GM23338 (cell line): ENCODE results near the gene CNTNAP2. TPM values are rescaled to one million over a fixed set of nuclear protein-coding genes. Genes with fewer than 3 reads are reported as not detected.

Experiments
- ATAC-seq: fragments of 200-7000 bp; cut with Tn5 transposase; 3 replicates; pipeline ENCODE4 v1.9.1; 2020
- DNase-seq: peaks from one replicate; pipeline ENCODE4 v3.0.0-alpha.2; 2015; ENCODE audit warnings: low spot score
- H2AFZ ChIP-seq: fragments of 200-600 bp; sonication (generic); 2 replicates; pipeline ENCODE4 v1.8.0; 2016; ENCODE audit warnings: antibody characterized with exemption, mild to moderate bottlenecking, moderate library complexity
- H3F3A ChIP-seq: fragments of 200-600 bp; sonication (generic); replicated peaks from 2 replicates; pipeline ENCODE4 v1.8.0; 2017; ENCODE audit warnings: antibody characterized with exemption, mixed run types, low read depth
- H3K27ac ChIP-seq: fragments of 200-600 bp; sonication (generic); 2 replicates; pipeline ENCODE4 v1.6.1; 2016; ENCODE audit warnings: low read depth
- H3K27me3 ChIP-seq: fragments of 200-600 bp; sonication (generic); 2 replicates; pipeline ENCODE4 v1.8.0; 2016; ENCODE audit warnings: mild to moderate bottlenecking, mixed run types, moderate library complexity; ENCODE audit not compliant: insufficient read depth
- H3K36me3 ChIP-seq: fragments of 200-600 bp; sonication (generic); 2 replicates; pipeline ENCODE4 v1.8.0; 2016; ENCODE audit warnings: mild to moderate bottlenecking; ENCODE audit not compliant: insufficient read depth
- H3K4me1 ChIP-seq: fragments of 200-600 bp; sonication (generic); 2 replicates; pipeline ENCODE4 v1.8.0; 2016; ENCODE audit warnings: mild to moderate bottlenecking, moderate library complexity; ENCODE audit not compliant: insufficient read depth
- H3K4me2 ChIP-seq: fragments of 200-600 bp; sonication (generic); 2 replicates; pipeline ENCODE4 v1.7.1; 2017; ENCODE audit warnings: mixed run types
- H3K4me3 ChIP-seq: fragments of 200-600 bp; sonication (generic); 2 replicates; pipeline ENCODE4 v1.6.1; 2016; ENCODE audit warnings: mixed run types
- H3K79me2 ChIP-seq: fragments of 200-600 bp; sonication (generic); replicated peaks from 2 replicates; pipeline ENCODE4 v1.8.0; 2017; ENCODE audit warnings: mild to moderate bottlenecking; ENCODE audit not compliant: insufficient read depth
- H3K9me2 ChIP-seq: fragments of 200-600 bp; sonication (generic); 2 replicates; pipeline ENCODE4 v1.8.0; 2017; ENCODE audit not compliant: insufficient read depth
- H4K20me1 ChIP-seq: fragments of 200-600 bp; sonication (generic); replicated peaks from 2 replicates; pipeline ENCODE4 v1.8.0; 2017; ENCODE audit warnings: mild to moderate bottlenecking; ENCODE audit not compliant: insufficient read depth
- H3K27ac Mint-ChIP-seq: 2 replicates; pipeline ENCODE4 v1.8.0; 2020; ENCODE audit warnings: inconsistent platforms, mild to moderate bottlenecking, moderate library complexity, mixed read lengths
- H3K27me3 Mint-ChIP-seq: 3 replicates; pipeline ENCODE4 v1.8.0; 2022; ENCODE audit warnings: low read depth, mild to moderate bottlenecking, moderate library complexity, mixed read lengths, inconsistent platforms; ENCODE audit not compliant: insufficient read depth, poor library complexity
- H3K36me3 Mint-ChIP-seq: 3 replicates; pipeline ENCODE4 v1.8.0; 2021; ENCODE audit warnings: low read depth, mild to moderate bottlenecking, inconsistent platforms, moderate library complexity, mixed read lengths
- H3K4me1 Mint-ChIP-seq: 3 replicates; pipeline ENCODE4 v1.8.0; 2020; ENCODE audit warnings: mild to moderate bottlenecking, inconsistent platforms, mixed read lengths
- H3K4me3 Mint-ChIP-seq: 3 replicates; pipeline ENCODE4 v1.8.0; 2021; ENCODE audit warnings: moderate library complexity, mild to moderate bottlenecking, inconsistent platforms, mixed read lengths
- H3K9me3 Mint-ChIP-seq: 3 replicates; pipeline ENCODE4 v1.8.0; 2020; ENCODE audit warnings: moderate library complexity, mild to moderate bottlenecking, inconsistent platforms, mixed read lengths
- CREB1 ChIP-seq: fragments of 250-450 bp; sonication (Bioruptor Pico); IDR thresholded peaks from 2 replicates; pipeline ENCODE4 v1.5.0; 2020; ENCODE audit warnings: low read depth, mild to moderate bottlenecking, moderate library complexity
- REST ChIP-seq: IDR thresholded peaks from one replicate; pipeline ENCODE4 v1.6.1; 2018; ENCODE audit warnings: antibody characterized with exemption; ENCODE audit not compliant: unreplicated experiment
- ZNF462 ChIP-seq: fragments of 250-450 bp; sonication (Bioruptor Pico); IDR thresholded peaks from 2 replicates; pipeline ENCODE4 v1.5.0; 2020; ENCODE audit warnings: mild to moderate bottlenecking, moderate library complexity
- polyA plus RNA-seq: library from polyadenylated mRNA; unstranded; fragments of >200 nt; fragmentation: Nextera tagmentation; extraction: Ambion mirVana; gene quantifications from 2 replicates; pipeline ENCODE4 v1.2.1, GENCODE V29; 2016
- total RNA-seq: library from RNA; depleted of rRNA; stranded (reverse); fragments of >200 nt; shearing (Covaris generic); gene quantifications from 2 replicates; pipeline ENCODE4 v1.2.3, GENCODE V29; 2014

The CNTNAP2 gene
- total and polyA plus RNA-seq, 2 experiments from 2014 or later, result 38.2 to 61.3 TPM

DNA sequence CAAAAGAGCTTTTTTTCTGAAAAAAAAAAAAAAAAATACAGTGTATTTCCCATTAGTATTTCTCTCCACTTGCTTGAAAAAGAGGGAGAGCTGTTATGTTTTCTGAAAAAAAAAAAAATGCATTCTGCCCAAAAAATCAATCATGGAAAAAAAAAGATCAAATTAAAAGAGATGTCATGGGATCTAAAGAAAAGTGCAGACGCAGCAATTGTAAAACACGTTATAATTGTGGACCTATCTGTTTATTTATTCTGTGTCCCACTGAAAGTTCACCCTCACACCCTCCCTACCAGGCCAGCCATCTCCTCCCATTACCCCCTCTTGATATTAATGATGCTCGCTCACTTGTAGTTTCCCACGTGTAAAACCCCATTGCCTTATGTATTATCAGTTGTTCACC, 1800.0 kb downstream of the CNTNAP2 start (continued):
- TF ChIP-seq ZNF462 (no peak), CREB1 (CRISPR knock-in tag) (no peak)

- Histone ChIP-seq H4K20me1 (no peaks in the 10 kb centered on the region), H3F3A (no peaks in the 10 kb centered on the region), H3K79me2 (no peaks in the 10 kb centered on the region), H3K4me3 (no peak overlapping the region), H3K27me3 (no peaks in the 10 kb centered on the region), H3K36me3 (no peaks in the 10 kb centered on the region), H3K4me1 (no peaks in the 10 kb centered on the region), H3K9me2 (no peaks in the 10 kb centered on the region), H3K27ac (no peak overlapping the region), H3K4me2 (no peak overlapping the region), H2AFZ (no peak overlapping the region)
- Mint-ChIP-seq H3K27ac (no peak overlapping the region), H3K27me3 (peaks cover 2% of the 10 kb centered on the region), H3K9me3 (peaks cover 29% of the 10 kb centered on the region), H3K4me1 (no peaks in the 10 kb centered on the region), H3K36me3 (peaks cover 3% of the 10 kb centered on the region; the same call in 2 of the 3 replicates), H3K4me3 (no peak overlapping the region)
- DNase-seq (no peak), ATAC-seq (no peak)
- no peak for TF ChIP-seq ZNF462
- TF ChIP-seq REST, result peak; percentile 22
Measured at GRCh38 chr7:147923841-147924240, 1807.2 kb downstream of the CNTNAP2 start.
